GM12878 (cell line): ENCODE data around the gene RANBP1.

ENCODE experiments used
- CHD1 ChIP-seq: IDR thresholded peaks from 2 replicates; pipeline ENCODE4 v1.6.1; 2012; ENCODE audit warnings: low read depth, low read length, improper control_type of control experiment
- EED ChIP-seq: sonication (generic); IDR thresholded peaks from 2 replicates; pipeline ENCODE4 v1.6.1; 2016; ENCODE audit warnings: antibody characterized with exemption, low read depth
- EZH2 ChIP-seq: IDR thresholded peaks from 2 replicates; pipeline ENCODE4 v1.6.1; 2012; ENCODE audit warnings: low read depth, mild to moderate bottlenecking, control low read depth, inconsistent platforms, low read length, borderline replicate concordance; ENCODE audit not compliant: control insufficient read depth
- JUNB ChIP-seq: IDR thresholded peaks from 2 replicates; pipeline ENCODE4 v1.6.1; 2016; ENCODE audit warnings: antibody characterized with exemption, mild to moderate bottlenecking
- POLR2A ChIP-seq: IDR thresholded peaks from 2 replicates; pipeline ENCODE4 v1.6.1; 2011; ENCODE audit warnings: low read depth, mild to moderate bottlenecking, low read length
- RELA ChIP-seq: fragments of 450-650 bp; IDR thresholded peaks from 2 replicates; pipeline ENCODE4 v1.8.0; 2014; ENCODE audit warnings: borderline replicate concordance; ENCODE audit not compliant: partially characterized antibody
- SIN3A ChIP-seq: IDR thresholded peaks from 2 replicates; pipeline ENCODE4 v1.6.1; 2012; ENCODE audit warnings: low read depth, low read length, improper control_type of control experiment
- SIX5 ChIP-seq: IDR thresholded peaks from 2 replicates; pipeline ENCODE4 v1.6.1; 2011; ENCODE audit warnings: mild to moderate bottlenecking, low read depth, low read length, moderate library complexity; ENCODE audit not compliant: severe bottlenecking
- TF ChIP-seq, protein P1 (sequence below), 3 experiments: IDR thresholded peaks in 2 of 3; conservative IDR thresholded peaks in 1 of 3; 2 replicates each; pipeline ENCODE4 v1.5.1; 2011; ENCODE audit warnings: low read depth in 3 of 3, low read length in 3 of 3, mild to moderate bottlenecking in 3 of 3, control low read depth in 2 of 3, moderate library complexity in 2 of 3, inconsistent platforms in 1 of 3, mixed read lengths in 1 of 3; ENCODE audit not compliant: control insufficient read depth in 2 of 3, insufficient read depth in 1 of 3; ENCODE audit errors: extremely low read depth in 1 of 3
- TF ChIP-seq, protein P2 (sequence below): fragments of 150-350 bp; IDR thresholded peaks from 2 replicates; pipeline ENCODE4 v1.6.1; 2016; ENCODE audit warnings: low read depth, low read length
- TF ChIP-seq, protein P3 (sequence below): IDR thresholded peaks from 2 replicates; pipeline ENCODE4 v1.6.1; 2012; ENCODE audit warnings: low read depth, low read length, improper control_type of control experiment
- TF ChIP-seq, protein P4 (sequence below): IDR thresholded peaks from 2 replicates; pipeline ENCODE4 v1.6.1; 2012; ENCODE audit warnings: low read depth, low read length, improper control_type of control experiment

DNA sequence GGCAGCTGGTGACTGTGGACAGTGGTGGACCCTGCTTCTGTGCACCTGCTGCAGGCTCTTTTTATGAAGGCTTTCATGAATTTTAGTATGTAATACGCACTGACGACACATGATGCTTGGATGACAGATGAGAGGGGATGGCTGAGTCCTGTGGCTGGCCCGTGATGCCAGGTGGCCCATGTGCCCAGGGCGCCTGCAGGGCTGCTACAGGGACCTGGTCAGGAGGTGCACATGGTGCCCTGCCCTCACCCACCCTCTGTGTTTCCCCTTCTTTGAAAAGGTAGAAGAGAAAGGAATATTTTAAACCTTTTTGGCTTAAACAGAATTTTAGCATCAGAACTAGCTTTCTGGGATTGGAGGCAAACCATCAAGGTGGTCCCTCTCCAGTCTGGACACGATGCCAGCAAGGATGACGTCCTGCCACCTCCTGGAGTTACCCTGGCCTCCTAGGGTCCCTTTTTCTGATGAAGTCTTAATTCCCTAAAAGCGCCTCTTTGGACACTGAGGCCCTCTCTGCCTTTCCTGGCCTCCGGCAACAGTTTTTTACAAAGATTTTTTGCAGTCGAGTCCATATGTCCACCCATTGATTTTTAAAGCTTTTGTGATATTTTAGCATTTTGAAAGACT lies 5.4 kb upstream of the RANBP1 start:
- no peak for TF ChIP-seq RELA
- TF ChIP-seq, protein P1, sequence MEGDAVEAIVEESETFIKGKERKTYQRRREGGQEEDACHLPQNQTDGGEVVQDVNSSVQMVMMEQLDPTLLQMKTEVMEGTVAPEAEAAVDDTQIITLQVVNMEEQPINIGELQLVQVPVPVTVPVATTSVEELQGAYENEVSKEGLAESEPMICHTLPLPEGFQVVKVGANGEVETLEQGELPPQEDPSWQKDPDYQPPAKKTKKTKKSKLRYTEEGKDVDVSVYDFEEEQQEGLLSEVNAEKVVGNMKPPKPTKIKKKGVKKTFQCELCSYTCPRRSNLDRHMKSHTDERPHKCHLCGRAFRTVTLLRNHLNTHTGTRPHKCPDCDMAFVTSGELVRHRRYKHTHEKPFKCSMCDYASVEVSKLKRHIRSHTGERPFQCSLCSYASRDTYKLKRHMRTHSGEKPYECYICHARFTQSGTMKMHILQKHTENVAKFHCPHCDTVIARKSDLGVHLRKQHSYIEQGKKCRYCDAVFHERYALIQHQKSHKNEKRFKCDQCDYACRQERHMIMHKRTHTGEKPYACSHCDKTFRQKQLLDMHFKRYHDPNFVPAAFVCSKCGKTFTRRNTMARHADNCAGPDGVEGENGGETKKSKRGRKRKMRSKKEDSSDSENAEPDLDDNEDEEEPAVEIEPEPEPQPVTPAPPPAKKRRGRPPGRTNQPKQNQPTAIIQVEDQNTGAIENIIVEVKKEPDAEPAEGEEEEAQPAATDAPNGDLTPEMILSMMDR (IDR thresholded peaks at IDR 0.05 in 2 of 3, conservative IDR thresholded peaks at IDR 0.05 in 1 of 3; ENCODE audit: control insufficient read depth in 2 of 3, extremely low read depth in 1 of 3, insufficient read depth in 1 of 3, low read depth in 3 of 3, low read length in 3 of 3), result no peak
- no peak for TF ChIP-seq CHD1
- TF ChIP-seq POLR2A, result no peak; the same call in 1 of the 2 replicates
- TF ChIP-seq EED, result no peak
- TF ChIP-seq, protein P2, sequence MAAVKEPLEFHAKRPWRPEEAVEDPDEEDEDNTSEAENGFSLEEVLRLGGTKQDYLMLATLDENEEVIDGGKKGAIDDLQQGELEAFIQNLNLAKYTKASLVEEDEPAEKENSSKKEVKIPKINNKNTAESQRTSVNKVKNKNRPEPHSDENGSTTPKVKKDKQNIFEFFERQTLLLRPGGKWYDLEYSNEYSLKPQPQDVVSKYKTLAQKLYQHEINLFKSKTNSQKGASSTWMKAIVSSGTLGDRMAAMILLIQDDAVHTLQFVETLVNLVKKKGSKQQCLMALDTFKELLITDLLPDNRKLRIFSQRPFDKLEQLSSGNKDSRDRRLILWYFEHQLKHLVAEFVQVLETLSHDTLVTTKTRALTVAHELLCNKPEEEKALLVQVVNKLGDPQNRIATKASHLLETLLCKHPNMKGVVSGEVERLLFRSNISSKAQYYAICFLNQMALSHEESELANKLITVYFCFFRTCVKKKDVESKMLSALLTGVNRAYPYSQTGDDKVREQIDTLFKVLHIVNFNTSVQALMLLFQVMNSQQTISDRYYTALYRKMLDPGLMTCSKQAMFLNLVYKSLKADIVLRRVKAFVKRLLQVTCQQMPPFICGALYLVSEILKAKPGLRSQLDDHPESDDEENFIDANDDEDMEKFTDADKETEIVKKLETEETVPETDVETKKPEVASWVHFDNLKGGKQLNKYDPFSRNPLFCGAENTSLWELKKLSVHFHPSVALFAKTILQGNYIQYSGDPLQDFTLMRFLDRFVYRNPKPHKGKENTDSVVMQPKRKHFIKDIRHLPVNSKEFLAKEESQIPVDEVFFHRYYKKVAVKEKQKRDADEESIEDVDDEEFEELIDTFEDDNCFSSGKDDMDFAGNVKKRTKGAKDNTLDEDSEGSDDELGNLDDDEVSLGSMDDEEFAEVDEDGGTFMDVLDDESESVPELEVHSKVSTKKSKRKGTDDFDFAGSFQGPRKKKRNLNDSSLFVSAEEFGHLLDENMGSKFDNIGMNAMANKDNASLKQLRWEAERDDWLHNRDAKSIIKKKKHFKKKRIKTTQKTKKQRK, result no peak
- no peak for TF ChIP-seq JUNB
- TF ChIP-seq SIX5, result no peak
- TF ChIP-seq, protein P3, sequence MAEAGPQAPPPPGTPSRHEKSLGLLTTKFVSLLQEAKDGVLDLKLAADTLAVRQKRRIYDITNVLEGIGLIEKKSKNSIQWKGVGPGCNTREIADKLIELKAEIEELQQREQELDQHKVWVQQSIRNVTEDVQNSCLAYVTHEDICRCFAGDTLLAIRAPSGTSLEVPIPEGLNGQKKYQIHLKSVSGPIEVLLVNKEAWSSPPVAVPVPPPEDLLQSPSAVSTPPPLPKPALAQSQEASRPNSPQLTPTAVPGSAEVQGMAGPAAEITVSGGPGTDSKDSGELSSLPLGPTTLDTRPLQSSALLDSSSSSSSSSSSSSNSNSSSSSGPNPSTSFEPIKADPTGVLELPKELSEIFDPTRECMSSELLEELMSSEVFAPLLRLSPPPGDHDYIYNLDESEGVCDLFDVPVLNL, result no peak
- TF ChIP-seq, protein P4, sequence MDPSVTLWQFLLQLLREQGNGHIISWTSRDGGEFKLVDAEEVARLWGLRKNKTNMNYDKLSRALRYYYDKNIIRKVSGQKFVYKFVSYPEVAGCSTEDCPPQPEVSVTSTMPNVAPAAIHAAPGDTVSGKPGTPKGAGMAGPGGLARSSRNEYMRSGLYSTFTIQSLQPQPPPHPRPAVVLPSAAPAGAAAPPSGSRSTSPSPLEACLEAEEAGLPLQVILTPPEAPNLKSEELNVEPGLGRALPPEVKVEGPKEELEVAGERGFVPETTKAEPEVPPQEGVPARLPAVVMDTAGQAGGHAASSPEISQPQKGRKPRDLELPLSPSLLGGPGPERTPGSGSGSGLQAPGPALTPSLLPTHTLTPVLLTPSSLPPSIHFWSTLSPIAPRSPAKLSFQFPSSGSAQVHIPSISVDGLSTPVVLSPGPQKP, result no peak
- TF ChIP-seq SIN3A, result no peak
- TF ChIP-seq EZH2, result no peak
